GM06990 (cell line): ENCODE results near the gene CFAP46.

Experiments
- DNase-seq: peaks from one replicate; pipeline ENCODE4 v3.0.0-alpha.2; 2011; ENCODE audit not compliant: insufficient read length; ENCODE audit errors: extremely low read depth
- H3K27me3 ChIP-seq: replicated peaks from 2 replicates; pipeline ENCODE4 v1.6.0; 2011; ENCODE audit warnings: low read length; ENCODE audit not compliant: control insufficient read depth, insufficient read depth
- H3K36me3 ChIP-seq: 2 replicates; pipeline ENCODE4 v1.5.1; 2011; ENCODE audit warnings: low read length; ENCODE audit not compliant: control insufficient read depth, insufficient read depth
- H3K4me3 ChIP-seq: replicated peaks from 2 replicates; pipeline ENCODE4 v1.5.1; 2011; ENCODE audit warnings: low read depth, mild to moderate bottlenecking, control low read depth, low read length
- CTCF ChIP-seq: IDR thresholded peaks from 2 replicates; pipeline ENCODE4 v1.5.1; 2011; ENCODE audit warnings: low read length, control low read depth, mild to moderate bottlenecking, inconsistent platforms; ENCODE audit not compliant: insufficient read depth, poor library complexity, severe bottlenecking

CFAP46 gene

GRCh38 chr10:132920101-132920925 is 22.1 kb downstream of the CFAP46 start:
- no peak overlapping the region for H3K4me3 ChIP-seq
- TF ChIP-seq CTCF: no peak
- DNase-seq: no peak
- H3K27me3 ChIP-seq: no peaks in the 10 kb centered on the region
- no peaks in the 10 kb centered on the region for H3K36me3 ChIP-seq

DNA sequence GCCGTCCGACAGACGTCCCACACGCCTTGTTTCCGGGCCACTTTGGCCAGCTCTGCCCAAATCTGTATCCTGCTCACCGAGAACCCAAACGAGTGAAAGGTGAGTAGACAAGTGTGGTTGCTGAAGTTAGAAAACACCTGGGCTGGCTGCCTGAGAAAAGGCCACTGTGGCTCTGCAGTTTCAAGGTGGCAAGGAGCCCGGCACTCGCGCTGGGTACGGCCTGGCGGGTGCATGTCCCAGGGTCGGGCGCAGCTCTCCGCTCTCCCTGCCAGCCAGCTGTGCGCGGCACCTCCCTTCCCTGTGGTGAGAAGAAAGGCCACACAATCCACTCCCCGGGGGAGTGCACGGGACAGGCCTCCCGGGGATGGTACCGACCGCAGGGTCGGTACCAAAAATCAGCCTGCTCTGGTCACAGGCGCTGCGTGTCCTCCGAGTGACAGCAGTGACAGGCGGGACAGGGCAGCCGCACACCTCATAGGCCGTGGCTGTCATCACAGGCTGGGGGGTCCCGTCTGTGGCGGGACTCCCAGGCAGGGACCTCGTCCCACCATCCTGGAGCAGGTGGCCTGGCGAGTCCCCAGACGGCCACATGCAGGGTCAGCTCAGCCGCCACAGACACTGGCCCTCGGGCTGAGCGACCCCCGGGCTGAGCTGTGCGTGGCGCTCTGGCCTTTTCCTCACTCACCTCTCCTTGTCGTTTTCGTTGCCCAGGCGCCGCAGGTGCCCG is 22.8 kb downstream of the CFAP46 start:
- Histone ChIP-seq H3K27me3 (no peaks in the 10 kb centered on the region), H3K36me3 (no peaks in the 10 kb centered on the region), H3K4me3 (no peak overlapping the region)
- DNase-seq: no peak
- TF ChIP-seq CTCF: no peak

- H3K27me3 ChIP-seq: no peaks in the 10 kb centered on the region
- no peaks in the 10 kb centered on the region for H3K36me3 ChIP-seq
- no peak for DNase-seq
- TF ChIP-seq CTCF: no peak
- H3K4me3 ChIP-seq: no peak overlapping the region
Measured at GRCh38 chr10:132918617-132919373, 23.6 kb downstream of the CFAP46 start.

DNA sequence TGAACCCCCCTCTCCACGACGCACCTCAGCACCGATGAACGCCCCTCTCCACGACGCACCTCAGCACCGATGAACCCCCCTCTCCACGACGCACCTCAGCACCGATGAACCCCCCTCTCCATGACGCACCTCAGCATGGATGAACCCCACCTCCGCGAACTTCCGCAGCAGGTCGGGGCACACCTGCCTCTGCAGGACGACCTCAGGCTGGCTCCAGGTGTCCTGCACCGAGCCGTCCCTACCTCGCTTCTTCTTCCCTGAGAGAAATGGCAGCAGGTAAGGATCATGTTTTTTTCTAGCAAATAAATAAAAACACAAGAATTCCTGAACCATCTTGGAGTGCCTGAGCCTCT is 24.1 kb downstream of the CFAP46 start:
- Histone ChIP-seq H3K4me3 (no peak overlapping the region), H3K27me3 (no peaks in the 10 kb centered on the region), H3K36me3 (no peaks in the 10 kb centered on the region)
- no peak for DNase-seq
- TF ChIP-seq CTCF: no peak

DNA sequence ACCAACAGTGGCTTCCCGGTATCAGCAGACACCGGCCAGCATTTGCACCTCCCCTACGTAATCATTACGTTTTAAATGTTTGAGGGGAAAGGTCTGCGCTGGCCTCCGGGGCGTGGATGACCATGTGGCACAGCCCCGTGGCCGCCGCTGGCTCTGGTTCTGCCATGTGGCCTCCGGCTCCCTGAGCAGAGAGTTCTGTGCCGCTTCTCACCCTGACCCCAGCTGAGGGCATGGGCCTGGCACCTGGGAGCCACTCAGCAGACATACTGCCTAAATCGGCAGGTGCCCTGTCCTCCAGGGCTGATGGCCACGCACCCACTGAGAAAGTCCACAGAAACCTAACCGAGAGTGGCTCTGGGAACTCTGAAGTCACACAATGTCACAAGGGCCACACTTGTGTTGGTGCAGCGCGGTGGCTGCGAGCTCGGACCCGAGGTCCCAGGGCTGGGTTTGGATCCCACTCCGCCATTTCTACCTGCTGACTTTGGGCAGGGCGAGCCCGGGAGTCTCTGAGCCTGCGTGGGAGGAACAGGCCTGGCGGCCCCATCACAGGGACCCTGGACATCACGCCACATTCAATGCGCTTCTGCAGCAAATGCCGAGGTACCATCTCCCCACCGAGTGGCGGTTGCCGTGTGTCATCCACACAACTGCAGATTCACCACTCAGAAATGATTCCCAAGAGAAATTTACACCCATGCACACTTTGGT is 25.3 kb downstream of the CFAP46 start:
- Histone ChIP-seq H3K36me3 (no peaks in the 10 kb centered on the region), H3K27me3 (no peaks in the 10 kb centered on the region), H3K4me3 (no peak overlapping the region)
- no peak for TF ChIP-seq CTCF
- no peak for DNase-seq
